LNCaP clone FGC (cell line): Measurements from ENCODE around the gene DND1.

Experiments
- DNase-seq: peaks from one replicate; pipeline ENCODE4 v3.0.0-alpha.2; 2011; ENCODE audit warnings: low read depth
- H3K4me3 ChIP-seq: 2 replicates; pipeline ENCODE4 v1.5.1; 2011; ENCODE audit warnings: mild to moderate bottlenecking, low read depth, low read length, control low read depth
- TF ChIP-seq, protein P1 (sequence below): IDR thresholded peaks from 2 replicates; pipeline ENCODE4 v1.5.1; 2012; ENCODE audit warnings: mild to moderate bottlenecking; ENCODE audit not compliant: control insufficient read depth, insufficient read depth; ENCODE audit errors: extremely low read depth

The DND1 gene

DNA sequence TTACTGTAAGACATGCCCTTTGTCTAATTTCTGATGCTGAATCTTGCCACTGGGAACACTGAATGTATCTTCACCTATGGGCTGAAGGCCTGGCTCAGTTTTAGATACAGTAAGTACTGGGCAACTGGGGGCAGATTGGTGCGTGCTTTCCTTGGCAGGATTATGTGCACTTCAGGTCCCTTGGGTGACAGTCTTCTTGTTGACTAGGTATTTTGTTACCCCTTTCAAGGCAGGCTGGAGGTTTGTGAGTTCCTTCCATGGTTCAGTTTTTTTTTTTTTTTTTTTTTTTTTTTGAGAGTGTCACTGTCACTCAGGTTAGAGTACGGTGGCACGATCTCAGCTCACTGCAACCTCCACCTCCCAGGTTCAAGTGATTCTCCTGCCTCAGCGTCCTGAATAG, 34.4 kb upstream of the DND1 start:
- H3K4me3 ChIP-seq = no peak overlapping the region
- TF ChIP-seq, protein P1, sequence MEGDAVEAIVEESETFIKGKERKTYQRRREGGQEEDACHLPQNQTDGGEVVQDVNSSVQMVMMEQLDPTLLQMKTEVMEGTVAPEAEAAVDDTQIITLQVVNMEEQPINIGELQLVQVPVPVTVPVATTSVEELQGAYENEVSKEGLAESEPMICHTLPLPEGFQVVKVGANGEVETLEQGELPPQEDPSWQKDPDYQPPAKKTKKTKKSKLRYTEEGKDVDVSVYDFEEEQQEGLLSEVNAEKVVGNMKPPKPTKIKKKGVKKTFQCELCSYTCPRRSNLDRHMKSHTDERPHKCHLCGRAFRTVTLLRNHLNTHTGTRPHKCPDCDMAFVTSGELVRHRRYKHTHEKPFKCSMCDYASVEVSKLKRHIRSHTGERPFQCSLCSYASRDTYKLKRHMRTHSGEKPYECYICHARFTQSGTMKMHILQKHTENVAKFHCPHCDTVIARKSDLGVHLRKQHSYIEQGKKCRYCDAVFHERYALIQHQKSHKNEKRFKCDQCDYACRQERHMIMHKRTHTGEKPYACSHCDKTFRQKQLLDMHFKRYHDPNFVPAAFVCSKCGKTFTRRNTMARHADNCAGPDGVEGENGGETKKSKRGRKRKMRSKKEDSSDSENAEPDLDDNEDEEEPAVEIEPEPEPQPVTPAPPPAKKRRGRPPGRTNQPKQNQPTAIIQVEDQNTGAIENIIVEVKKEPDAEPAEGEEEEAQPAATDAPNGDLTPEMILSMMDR = no peak
- DNase-seq = no peak

DNA sequence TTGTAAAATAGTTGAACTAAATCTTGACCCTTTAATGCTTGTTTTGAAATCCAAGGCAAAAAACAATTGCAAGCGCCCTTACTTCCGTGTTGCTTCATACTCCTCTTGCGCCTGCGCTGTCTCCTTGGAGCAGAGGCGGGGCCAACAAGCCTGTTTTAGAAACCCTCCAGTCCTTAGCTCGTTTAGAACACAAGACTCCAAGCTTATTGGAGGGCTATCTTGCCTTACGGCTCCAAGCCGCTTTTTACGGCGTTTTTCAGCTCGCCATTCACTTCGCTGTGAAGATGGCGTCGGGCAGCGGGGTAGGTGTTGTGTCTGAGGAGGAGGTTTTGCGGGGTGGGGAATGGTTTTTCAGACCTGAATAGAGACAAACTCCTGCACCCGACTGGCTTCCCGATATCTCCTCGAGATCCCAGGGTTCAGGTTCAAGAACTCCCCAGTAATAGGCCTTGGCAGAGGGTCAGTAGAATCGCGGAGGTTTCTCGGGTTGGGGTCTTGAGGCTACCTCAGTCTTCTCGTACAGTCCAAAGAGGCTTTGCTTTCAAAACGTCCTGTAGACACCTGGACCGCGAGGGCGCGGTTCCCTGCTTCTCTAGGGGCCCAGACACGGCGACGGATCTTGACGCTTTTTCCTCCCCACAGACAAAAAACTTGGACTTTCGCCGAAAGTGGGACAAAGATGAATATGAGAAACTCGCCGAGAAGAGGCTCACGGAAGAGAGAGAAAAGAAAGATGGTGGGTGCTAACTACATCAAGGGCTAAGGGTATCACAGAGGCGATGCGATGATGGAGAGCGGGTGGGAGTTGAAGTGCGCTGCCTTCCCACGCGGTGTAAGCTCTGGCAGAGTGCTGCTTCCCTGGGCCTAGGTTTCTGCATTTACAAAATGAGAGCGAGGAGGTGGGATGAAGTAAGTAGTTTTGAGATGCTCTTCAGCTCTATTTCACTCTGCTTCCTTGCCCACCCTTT, 27.1 kb upstream of the DND1 start, which contains the start of gene ZMAT2:
ZMAT2 (plus strand) TSS at position 271 of the 968 bp plus-strand sequence; CDS start at position 285, 14 bp downstream.
- DNase-seq = peak; percentile 98
- TF ChIP-seq, protein P1 = no peak
- H3K4me3 ChIP-seq = peak within 1 kb of the TSS; percentile 92

DNA sequence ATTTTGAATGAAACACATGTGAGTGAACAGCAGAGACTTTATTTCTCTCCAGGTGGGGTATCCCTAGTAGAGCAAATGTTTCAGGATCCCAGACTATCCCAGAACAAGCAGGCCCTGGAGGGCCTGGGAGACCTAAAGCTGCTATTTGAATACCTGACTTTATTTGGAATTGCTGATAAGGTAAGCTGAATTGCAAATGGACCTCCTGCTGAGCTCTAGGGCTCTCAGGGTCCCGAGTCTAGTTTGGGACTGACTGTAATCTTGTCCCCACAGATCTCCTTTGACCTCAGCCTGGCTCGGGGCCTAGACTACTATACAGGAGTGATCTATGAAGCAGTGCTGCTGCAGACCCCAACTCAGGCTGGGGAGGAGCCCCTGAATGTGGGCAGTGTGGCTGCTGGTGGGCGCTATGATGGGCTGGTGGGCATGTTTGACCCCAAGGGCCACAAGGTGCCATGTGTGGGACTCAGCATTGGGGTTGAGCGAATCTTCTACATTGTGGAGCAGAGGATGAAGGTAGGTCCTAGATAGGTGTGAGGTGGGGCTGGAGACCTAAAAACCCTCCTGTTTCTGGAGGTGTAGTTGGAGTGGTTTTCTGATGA, 23.6 kb upstream of the DND1 start:
- DNase-seq = no peak
- no peak overlapping the region for H3K4me3 ChIP-seq
- TF ChIP-seq, protein P1 = no peak

DNA sequence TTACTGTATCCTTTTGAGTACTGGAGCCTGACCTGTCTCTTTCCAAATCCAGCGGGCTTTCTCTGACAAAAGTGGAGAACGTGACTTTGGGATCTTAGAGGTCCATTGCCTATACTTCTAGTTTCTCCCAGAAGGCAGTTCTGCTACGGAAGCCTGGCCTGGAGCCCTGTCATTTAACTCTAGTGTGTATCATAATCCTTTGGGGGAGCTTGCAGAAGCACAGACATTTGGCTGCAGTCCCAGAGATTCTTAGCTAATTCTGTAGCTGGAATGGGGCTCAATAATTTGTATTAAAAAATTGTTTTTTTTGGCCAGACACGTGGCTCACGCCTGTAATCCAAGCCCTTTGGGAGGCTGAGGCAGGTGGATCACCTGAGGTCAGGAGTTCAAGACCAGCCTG, 20.9 kb upstream of the DND1 start:
- TF ChIP-seq, protein P1 = no peak
- no peak overlapping the region for H3K4me3 ChIP-seq
- DNase-seq = no peak

DNA sequence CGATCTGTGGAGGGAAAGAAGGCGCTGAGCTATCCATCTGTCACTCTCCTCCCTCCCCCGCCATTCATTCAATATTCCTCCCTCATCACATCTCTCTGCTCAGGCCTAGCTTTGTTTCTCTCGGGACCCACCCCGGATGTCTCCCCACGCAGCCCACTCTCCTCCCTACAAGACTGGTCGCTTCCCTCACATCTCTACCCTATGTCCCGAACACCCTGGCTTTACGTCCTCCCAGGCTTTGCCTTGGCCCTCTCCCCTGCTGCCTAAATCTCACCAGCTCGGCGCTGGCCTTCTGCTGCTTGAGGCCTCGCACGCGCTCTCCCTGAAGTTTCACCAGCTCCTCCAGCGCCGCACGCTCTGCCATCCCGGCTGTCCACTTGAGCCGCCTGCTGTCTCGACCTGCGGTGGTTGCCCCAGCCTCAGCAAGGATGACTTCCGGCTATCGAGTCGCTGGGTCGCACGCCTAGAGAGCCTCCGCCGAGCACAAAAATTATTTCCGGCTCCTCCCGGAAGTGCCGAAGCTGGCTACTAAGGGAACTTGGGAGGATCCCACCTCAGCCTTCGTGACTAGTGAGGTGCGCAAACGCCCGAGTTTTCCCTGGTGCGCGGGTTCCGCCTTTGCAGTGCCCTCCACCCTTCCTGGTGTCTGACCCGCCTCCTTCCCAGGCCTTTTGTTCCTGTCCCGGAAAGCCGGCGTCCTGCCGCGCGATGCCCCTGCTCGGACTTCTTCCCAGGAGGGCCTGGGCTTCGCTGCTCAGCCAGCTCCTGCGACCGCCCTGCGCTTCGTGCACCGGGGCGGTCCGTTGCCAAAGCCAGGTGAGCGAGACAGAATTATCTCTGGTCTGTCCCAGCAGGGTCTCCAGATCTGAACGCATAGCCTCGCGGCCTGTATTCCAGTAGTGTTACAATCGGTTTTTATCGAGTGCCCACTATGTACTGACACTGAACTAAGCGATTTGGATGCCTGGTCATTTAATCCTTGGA, 17.9 kb upstream of the DND1 start, which contains the start of the genes HARS1 and HARS2:
HARS1 (minus strand) TSS at position 430 of the 984 bp plus-strand sequence; CDS start at position 364, 66 bp downstream.
HARS2 (plus strand) TSS at position 515 of the 984 bp plus-strand sequence; CDS start at position 709, 194 bp downstream.
- H3K4me3 ChIP-seq = peak within 1 kb of the TSS; percentile 98
- DNase-seq = peak; percentile 94
- TF ChIP-seq, protein P1 = no peak

DNA sequence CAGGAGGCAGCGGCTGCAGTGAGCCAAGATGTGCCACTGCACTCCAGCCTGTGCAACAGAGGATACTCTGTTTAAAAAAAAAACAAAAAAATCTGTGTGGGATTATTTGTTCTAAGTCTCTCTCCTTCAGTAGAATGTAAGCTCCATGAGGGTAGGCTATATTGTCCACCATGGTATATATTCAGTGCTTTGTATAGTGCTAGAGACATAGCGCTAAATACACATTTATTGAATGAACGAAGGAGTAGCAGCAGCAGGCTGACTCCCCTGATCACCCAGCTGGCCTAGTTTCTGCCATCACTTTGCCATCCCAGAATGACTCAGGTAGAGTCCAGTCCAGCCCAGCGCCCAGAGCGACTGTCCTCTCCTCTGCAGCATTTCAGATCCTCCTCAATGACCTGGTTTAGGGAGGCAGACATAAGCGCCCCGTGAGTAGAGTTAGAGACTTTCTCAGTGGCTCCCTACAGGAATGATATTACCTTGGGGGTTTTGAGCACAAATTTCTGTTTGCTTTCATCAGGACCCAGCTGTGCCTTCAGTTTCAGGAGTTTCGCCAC, 17.1 kb upstream of the DND1 start:
- DNase-seq = no peak
- TF ChIP-seq, protein P1 = no peak
- H3K4me3 ChIP-seq = peak overlapping the region; percentile 98
